ENCODE results near the gene MUC15. TPM values are rescaled to one million over a fixed set of nuclear protein-coding genes. Genes with fewer than 3 reads are reported as not detected.

MUC15 gene
- polyA plus RNA-seq (2012; ENCODE audit: insufficient read length, low read depth) = not detected

DNA sequence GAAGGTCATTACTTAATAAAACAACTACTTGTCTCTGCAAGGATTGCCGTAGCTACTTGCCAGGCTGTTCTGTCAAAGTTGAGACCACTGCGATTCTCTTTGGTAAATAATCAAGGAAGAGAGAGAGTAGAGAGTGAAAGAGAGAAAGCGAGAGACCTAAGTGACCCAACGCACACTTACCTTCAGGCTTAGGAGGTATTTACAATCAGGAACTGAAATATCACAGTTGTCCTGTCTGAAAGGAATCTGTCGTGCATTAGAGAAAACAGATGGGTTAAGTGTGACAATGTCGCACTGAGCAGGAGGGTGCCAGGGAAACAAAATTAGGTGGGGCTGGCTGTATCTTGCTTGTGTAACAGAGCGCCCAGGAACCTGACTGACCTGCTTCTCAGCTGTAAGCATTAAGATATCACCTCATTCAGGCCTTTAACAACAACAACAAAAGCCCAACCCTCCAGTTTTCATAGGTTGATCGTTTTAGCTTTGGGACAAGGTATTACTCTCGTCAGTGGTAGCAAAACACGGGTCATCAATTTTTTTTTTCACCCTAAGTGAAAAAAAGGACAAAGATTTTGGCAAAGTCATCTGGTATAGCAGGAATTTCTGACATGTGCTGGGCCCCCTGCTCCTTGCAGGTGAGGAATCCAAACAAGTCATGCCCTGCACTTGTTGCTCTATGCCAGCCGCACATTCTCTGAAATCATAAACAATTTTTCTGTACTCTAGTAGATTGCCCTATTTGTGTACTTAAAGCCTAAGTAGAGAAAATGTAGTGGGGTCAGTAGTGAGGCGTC is at the start of gene MUC15:
Gene MUC15, minus strand, starts transcription at position 403 of the 794 bp plus-strand sequence. CDS start 5,169 bp downstream, outside the sequence.
- no peak for TF ChIP-seq POLR2AphosphoS5 (IDR thresholded peaks at IDR 0.05; ENCODE audit: low read depth, low read length)
- no peak for TF ChIP-seq FOXP2 (optimal IDR thresholded peaks at IDR 0.05; ENCODE audit: borderline replicate concordance, extremely low read depth, extremely low read length, insufficient read depth)
- no peak for TF ChIP-seq TAF1 (IDR thresholded peaks at IDR 0.05; ENCODE audit: borderline replicate concordance, insufficient read depth, low read length)
- no peak for TF ChIP-seq SIN3A (IDR thresholded peaks at IDR 0.05; ENCODE audit: borderline replicate concordance, insufficient read depth, low read length)
- no peak for TF ChIP-seq REST (IDR thresholded peaks at IDR 0.05; ENCODE audit: insufficient read depth in 1 of 2, low read depth in 2 of 2, low read length in 2 of 2)

GRCh38 chr11:26621132-26621531 is 49.1 kb upstream of the MUC15 start:
- TF ChIP-seq SIN3A (IDR thresholded peaks at IDR 0.05; ENCODE audit: borderline replicate concordance, insufficient read depth, low read length) (no peak), FOXP2 (optimal IDR thresholded peaks at IDR 0.05; ENCODE audit: borderline replicate concordance, extremely low read depth, extremely low read length, insufficient read depth) (no peak), POLR2AphosphoS5 (IDR thresholded peaks at IDR 0.05; ENCODE audit: low read depth, low read length) (no peak), REST (IDR thresholded peaks at IDR 0.05; ENCODE audit: insufficient read depth in 1 of 2, low read depth in 2 of 2, low read length in 2 of 2) (no peak), TAF1 (IDR thresholded peaks at IDR 0.05; ENCODE audit: borderline replicate concordance, insufficient read depth, low read length) (no peak)

DNA sequence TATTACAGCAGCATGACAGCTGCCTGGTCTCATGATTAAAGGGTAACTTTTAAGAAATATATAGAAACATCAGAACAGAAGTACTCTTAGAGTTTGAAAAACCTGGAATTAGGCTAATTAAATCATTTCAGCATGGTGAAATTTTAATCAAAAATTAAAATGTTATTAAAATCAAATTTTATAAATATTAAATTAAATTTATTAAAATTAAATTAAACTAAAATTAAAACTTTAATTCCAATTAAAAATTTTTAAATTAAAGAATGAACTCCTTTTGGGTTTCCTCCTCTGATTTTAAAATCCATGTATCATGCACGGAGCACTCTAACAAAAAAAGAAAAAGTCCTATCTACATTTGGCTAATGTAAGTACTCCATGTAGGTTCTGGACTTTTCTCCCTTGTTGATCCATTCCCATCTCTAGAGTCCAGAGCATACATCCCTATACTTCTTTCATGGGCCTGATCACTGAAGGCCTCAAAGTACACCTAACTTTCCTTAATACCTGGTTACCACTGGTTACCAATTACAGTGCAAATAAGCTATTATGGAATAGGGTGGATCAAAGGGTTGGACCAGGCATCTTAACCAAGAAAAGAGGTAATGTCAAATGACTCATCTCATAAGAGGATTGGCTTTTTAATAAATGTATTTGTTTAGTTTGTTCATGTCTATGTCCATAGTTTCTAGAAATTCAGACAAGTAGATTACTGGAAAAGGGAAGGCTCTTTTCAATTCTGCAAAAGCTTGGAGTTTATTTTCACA is 48.4 kb upstream of the MUC15 start:
- no peak for TF ChIP-seq REST (IDR thresholded peaks at IDR 0.05; ENCODE audit: insufficient read depth in 1 of 2, low read depth in 2 of 2, low read length in 2 of 2)
- no peak for TF ChIP-seq POLR2AphosphoS5 (IDR thresholded peaks at IDR 0.05; ENCODE audit: low read depth, low read length)
- TF ChIP-seq SIN3A (IDR thresholded peaks at IDR 0.05; ENCODE audit: borderline replicate concordance, insufficient read depth, low read length) = no peak
- TF ChIP-seq TAF1 (IDR thresholded peaks at IDR 0.05; ENCODE audit: borderline replicate concordance, insufficient read depth, low read length) = no peak
- no peak for TF ChIP-seq FOXP2 (optimal IDR thresholded peaks at IDR 0.05; ENCODE audit: borderline replicate concordance, extremely low read depth, extremely low read length, insufficient read depth)

DNA sequence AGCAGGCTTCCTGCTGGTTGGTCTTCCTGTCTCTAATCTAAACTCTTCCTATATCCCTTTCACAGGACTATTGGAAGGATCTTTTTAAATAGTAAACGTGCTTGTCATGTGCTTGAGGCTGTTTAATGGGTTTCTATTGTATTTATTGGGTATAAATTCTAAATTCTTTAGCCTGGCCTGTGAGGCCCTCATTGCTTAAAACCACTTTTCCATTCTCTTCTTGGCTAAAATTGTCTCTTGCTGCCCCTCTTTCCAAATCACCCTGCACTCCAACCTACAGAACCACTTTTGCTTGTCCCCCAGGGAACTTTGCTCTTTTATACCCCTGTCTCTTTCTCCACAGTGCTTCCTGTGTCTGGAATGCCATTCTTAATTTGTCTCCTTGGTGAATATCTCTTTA is 46.4 kb upstream of the MUC15 start:
- TF ChIP-seq TAF1 (IDR thresholded peaks at IDR 0.05; ENCODE audit: borderline replicate concordance, insufficient read depth, low read length) = peak; percentile 52; the same call in 1 of the 2 replicates
- no peak for TF ChIP-seq FOXP2 (optimal IDR thresholded peaks at IDR 0.05; ENCODE audit: borderline replicate concordance, extremely low read depth, extremely low read length, insufficient read depth)

GRCh38 chr11:26613759-26614158 is 41.7 kb upstream of the MUC15 start:
- TF ChIP-seq FOXP2 (optimal IDR thresholded peaks at IDR 0.05; ENCODE audit: borderline replicate concordance, extremely low read depth, extremely low read length, insufficient read depth) = no peak
- TF ChIP-seq TAF1 (IDR thresholded peaks at IDR 0.05; ENCODE audit: borderline replicate concordance, insufficient read depth, low read length) = no peak
- TF ChIP-seq SIN3A (IDR thresholded peaks at IDR 0.05; ENCODE audit: borderline replicate concordance, insufficient read depth, low read length) = no peak
- TF ChIP-seq POLR2AphosphoS5 (IDR thresholded peaks at IDR 0.05; ENCODE audit: low read depth, low read length) = no peak
- no peak for TF ChIP-seq REST (IDR thresholded peaks at IDR 0.05; ENCODE audit: insufficient read depth in 1 of 2, low read depth in 2 of 2, low read length in 2 of 2)
